ENCODE results near the gene MACROD2. TPM values are rescaled to one million over a fixed set of nuclear protein-coding genes. Genes with fewer than 3 reads are reported as not detected.

MACROD2 gene
- total RNA-seq, 4 donors from 2014 or later = 10.0 to 24.0 (median 17.0) TPM

DNA sequence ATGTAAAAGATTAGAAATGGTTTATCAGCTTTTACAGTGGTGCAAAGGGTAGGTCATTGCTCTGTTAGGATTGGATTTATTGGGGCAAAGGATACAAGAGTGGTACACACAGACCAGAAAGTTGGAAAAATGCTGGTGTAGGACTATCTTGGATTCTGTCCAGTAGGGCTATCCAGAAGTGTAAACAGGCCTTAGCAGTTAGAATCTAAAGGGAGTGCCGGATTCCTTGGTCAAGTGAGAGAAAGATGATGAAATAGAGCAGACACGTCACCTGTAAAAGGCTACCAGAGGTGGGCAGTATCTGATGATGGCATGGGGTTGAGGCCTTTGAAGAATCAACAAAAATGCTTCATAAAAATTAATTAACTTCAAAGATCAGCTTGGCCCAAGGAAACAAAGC, 1602.0 kb downstream of the MACROD2 start:
- 94 to 98% methylated on average over 2 of the region's 2 CpGs for WGBS, 2 donors
- no peak for DNase-seq (ENCODE audit: low spot score in 2 of 2)
- intact Hi-C loops (cut with DNase I; ENCODE audit: low total_unique reads) = no loop called here
- no peak overlapping the region for H3K4me3 ChIP-seq (ENCODE audit: low read depth, poor library complexity, severe bottlenecking)
- TF ChIP-seq POLR2A (IDR thresholded peaks at IDR 0.05) = no peak
- TF ChIP-seq CTCF (IDR thresholded peaks at IDR 0.05) = no peak

DNA sequence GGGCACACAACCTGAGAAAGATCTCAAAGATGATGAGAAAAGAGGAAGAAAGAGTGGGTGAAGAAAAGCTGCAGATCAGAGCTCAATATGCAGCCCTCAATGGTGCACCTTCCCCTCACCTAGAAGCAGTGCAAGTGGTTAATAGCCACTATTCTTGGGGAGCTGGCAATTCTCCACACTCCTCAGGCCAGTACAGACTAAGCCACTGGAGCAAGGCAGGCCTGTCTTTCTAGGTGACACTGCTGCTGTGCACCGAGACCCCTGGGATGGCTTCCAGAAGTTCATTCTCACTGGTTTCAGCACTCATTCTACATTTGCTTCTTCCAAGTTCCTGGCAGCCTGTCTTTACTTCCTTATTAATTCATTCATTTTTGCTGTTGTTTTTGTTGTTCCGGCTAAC, 1604.6 kb downstream of the MACROD2 start:
- 88 to 93% methylated on average over 2 of the region's 2 CpGs for WGBS, 2 donors
- H3K4me3 ChIP-seq (ENCODE audit: low read depth, poor library complexity, severe bottlenecking) = no peak overlapping the region
- intact Hi-C loops (cut with DNase I; ENCODE audit: low total_unique reads) = no loop called here
- no peak for TF ChIP-seq POLR2A (IDR thresholded peaks at IDR 0.05)
- DNase-seq (ENCODE audit: low spot score in 2 of 2) = no peak

DNA sequence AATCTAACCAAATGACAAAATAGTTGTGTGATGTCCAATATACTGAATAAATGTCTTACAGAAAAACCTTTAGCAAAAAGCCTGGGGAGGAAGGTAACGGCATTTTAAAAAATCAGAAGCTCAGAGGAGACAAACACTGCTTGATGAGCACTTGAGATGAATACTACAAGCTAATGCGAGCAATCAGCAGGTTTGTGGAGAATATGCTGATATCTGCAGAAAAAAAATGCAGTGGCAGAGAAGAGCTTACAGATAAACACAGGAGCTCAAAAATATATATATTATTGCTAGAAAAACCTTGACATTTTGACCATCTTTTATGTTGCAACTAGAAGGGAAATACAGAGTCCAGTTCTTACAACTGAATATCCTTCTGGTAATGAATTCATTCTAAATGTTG, 1605.2 kb downstream of the MACROD2 start:
- intact Hi-C loops (cut with DNase I; ENCODE audit: low total_unique reads) = no loop called here
- TF ChIP-seq POLR2A (IDR thresholded peaks at IDR 0.05) (no peak), CTCF (IDR thresholded peaks at IDR 0.05) (no peak)
- no peak overlapping the region for H3K4me3 ChIP-seq (ENCODE audit: low read depth, poor library complexity, severe bottlenecking)
- 92 to 95% methylated on average over 2 of the region's 2 CpGs for WGBS, 2 donors
- DNase-seq (ENCODE audit: low spot score in 2 of 2) = no peak

DNA sequence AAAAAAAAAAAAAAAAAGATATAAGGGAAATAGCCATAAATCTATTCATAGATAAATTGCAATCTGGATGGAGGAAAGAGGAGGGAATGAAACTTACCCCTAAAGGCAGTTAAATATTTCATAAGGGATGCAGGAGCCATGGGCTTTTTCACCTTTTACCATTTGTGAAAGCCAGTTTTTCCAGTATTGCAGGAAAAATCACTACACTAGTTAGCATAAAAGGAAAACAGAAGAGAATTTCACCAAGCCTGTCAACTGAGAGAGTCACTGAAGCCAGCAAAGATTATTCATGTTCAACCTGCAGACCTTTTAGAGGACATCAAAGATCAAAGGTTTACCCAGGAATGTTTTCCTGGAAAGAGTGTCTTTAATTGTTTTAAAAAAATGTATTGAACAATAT, 1608.2 kb downstream of the MACROD2 start:
- intact Hi-C loops (cut with DNase I; ENCODE audit: low total_unique reads) = no loop called here
- DNase-seq (ENCODE audit: low spot score in 2 of 2) = no peak
- TF ChIP-seq POLR2A (IDR thresholded peaks at IDR 0.05) (no peak), CTCF (IDR thresholded peaks at IDR 0.05) (no peak)
- H3K4me3 ChIP-seq (ENCODE audit: low read depth, poor library complexity, severe bottlenecking) = no peak overlapping the region

GRCh38 chr20:15603978-15604805, 1608.9 kb downstream of the MACROD2 start:
- no peak for DNase-seq (ENCODE audit: low spot score in 2 of 2)
- intact Hi-C loops (cut with DNase I; ENCODE audit: low total_unique reads) = no loop called here
- H3K4me3 ChIP-seq (ENCODE audit: low read depth, poor library complexity, severe bottlenecking) = no peak overlapping the region
- TF ChIP-seq CTCF (IDR thresholded peaks at IDR 0.05) (no peak), POLR2A (IDR thresholded peaks at IDR 0.05) (no peak)
- WGBS, 2 donors = 60 to 63% methylated on average over 4 of the region's 4 CpGs

DNA sequence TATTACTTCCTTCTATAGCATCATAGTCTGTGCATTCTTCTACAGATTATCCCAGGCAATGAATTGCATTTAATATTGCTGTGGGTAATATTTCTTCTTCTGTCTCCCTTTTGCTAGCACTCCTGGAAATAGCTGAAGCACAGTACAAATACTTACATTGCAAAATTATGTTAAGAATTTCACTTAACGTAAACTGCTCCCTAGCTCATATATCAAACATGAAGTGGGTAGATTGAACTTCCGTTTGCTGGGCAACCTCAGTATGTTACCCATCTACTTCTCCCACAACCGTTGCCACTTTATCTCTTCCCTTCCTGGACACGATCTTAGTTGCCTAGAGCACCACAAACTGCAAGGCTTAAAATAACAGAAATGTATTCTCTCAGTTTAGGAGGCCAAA, 1614.6 kb downstream of the MACROD2 start:
- WGBS, 2 donors = 66 to 69% methylated on average over 4 of the region's 4 CpGs
- no peak for DNase-seq (ENCODE audit: low spot score in 2 of 2)
- intact Hi-C loops (cut with DNase I; ENCODE audit: low total_unique reads) = no loop called here

More for the DNA sequence above, 1614.6 kb downstream of the MACROD2 start:
- H3K4me3 ChIP-seq (ENCODE audit: low read depth, poor library complexity, severe bottlenecking) = no peak overlapping the region
- TF ChIP-seq CTCF (IDR thresholded peaks at IDR 0.05) = no peak
- TF ChIP-seq POLR2A (IDR thresholded peaks at IDR 0.05) = no peak
